ENCODE measurements around the gene ALK.
A peak's percentile ranks its signal among the peaks of the same experiment; 100 is the strongest.

The ALK gene

DNA sequence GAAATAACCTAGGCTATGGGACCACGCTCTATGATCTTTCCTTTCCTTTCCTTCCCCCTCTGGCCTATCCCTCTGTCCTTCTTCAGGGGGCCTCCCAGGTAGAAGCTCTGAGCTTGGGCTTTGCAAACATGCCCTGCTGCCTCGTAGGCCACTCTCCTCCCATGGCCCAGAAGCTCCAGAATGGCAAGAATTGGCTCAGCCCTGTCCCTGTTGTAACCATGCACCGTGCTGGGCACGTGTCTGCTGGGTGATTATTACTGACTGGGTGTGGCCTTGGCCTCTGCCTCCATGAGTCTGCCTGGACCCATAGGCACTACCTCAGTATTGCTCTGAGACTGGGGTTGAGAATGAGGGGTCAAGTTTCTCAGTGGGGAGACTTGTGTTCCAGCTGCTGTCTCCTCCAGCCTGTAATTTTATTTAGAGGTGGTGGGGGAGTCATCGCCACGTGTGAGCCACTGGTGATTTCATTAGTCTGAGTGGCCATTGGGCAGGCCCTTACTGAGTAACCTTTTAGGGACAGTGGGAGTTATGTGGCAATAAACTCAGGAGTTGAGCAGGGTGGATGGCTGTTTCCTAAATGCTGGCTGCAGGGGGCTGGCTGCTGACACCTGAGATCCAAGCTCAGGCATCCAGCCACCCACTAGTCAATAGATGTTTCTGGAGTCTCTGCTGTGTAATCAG, 648.2 kb downstream of the ALK start:
- CTCF ChIA-PET, result interaction anchor here (0.5 to 1.6 kb wide), 2 partner anchors 36 to 443 kb away, joined by 3 to 7 read pairs; no protein-coding TSS in a partner anchor
- Histone ChIP-seq H3K4me3 (ENCODE audit: low read depth, low read length) (no peak overlapping the region), H3K36me3 (ENCODE audit: control insufficient read depth in 2 of 2, insufficient read depth in 1 of 2, low read length in 2 of 2) (no peaks in the 10 kb centered on the region), H3K4me1 (ENCODE audit: control insufficient read depth, insufficient read depth, low read length) (no peaks in the 10 kb centered on the region), H3K9me3 (ENCODE audit: control insufficient read depth, insufficient read depth, low read depth, low read length) (no peaks in the 10 kb centered on the region), H3K27ac (ENCODE audit: extremely low read depth, low read depth, low read length) (no peak overlapping the region)
- POLR2A ChIA-PET, result no interaction called here
- peak; percentile 32 for TF ChIP-seq GLIS1 (tag by site-specific recombination; IDR thresholded peaks at IDR 0.05)
- no peak for TF ChIP-seq KLF8 (tag by site-specific recombination; IDR thresholded peaks at IDR 0.05)
- 0 out of 2 replicates have a peak, but pooled peaks have one; percentile 25 for TF ChIP-seq ZIC2 (tag by site-specific recombination; IDR thresholded peaks at IDR 0.05)
- TF ChIP-seq, protein P1, sequence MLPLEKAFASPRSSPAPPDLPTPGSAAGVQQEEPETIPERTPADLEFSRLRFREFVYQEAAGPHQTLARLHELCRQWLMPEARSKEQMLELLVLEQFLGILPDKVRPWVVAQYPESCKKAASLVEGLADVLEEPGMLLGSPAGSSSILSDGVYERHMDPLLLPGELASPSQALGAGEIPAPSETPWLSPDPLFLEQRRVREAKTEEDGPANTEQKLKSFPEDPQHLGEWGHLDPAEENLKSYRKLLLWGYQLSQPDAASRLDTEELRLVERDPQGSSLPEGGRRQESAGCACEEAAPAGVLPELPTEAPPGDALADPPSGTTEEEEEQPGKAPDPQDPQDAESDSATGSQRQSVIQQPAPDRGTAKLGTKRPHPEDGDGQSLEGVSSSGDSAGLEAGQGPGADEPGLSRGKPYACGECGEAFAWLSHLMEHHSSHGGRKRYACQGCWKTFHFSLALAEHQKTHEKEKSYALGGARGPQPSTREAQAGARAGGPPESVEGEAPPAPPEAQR (tag by site-specific recombination; IDR thresholded peaks at IDR 0.05), result no peak

DNA sequence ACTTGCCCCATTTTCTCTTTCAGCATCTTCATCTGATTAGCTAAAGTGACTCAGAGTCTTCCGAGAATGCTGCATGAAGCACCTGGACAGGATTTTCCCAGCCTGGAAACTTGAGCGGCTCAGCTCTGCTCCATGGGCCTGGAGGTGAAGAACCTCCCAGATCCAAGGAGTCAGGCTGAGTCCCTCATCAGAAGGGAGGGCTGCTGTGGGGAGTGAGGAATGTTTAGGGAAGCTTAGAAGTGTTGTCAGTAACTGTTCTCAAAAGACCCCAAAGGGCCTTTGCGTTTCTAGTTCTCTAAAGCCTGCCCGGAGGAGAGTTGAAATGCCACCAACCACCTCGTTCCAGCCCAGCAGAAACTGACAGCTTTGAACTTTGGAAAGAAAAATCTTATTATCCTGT, 649.1 kb downstream of the ALK start:
- Histone ChIP-seq H3K4me1 (ENCODE audit: control insufficient read depth, insufficient read depth, low read length) (no peaks in the 10 kb centered on the region), H3K4me3 (ENCODE audit: low read depth, low read length) (no peak overlapping the region), H3K27ac (ENCODE audit: extremely low read depth, low read depth, low read length) (no peak overlapping the region), H3K9me3 (ENCODE audit: control insufficient read depth, insufficient read depth, low read depth, low read length) (no peaks in the 10 kb centered on the region), H3K36me3 (ENCODE audit: control insufficient read depth in 2 of 2, insufficient read depth in 1 of 2, low read length in 2 of 2) (no peaks in the 10 kb centered on the region)
- ChIA-PET CTCF (interaction anchor here (0.8 to 1.6 kb wide), 3 partner anchors 37 to 314 kb away, joined by 3 to 7 read pairs (median 4); no protein-coding TSS in a partner anchor), POLR2A (no interaction called here)
- TF ChIP-seq KLF1 (tag by site-specific recombination; IDR thresholded peaks at IDR 0.05) (no peak), BCL11A (tag by site-specific recombination; IDR thresholded peaks at IDR 0.05; ENCODE audit: low read depth) (no peak), ZNF830 (tag by site-specific recombination; IDR thresholded peaks at IDR 0.05; ENCODE audit: low read depth) (no peak), ZNF174 (tag by site-specific recombination; IDR thresholded peaks at IDR 0.05) (no peak), FEZF1 (tag by site-specific recombination; IDR thresholded peaks at IDR 0.05) (no peak), OVOL3 (tag by site-specific recombination; IDR thresholded peaks at IDR 0.05) (no peak), ZFHX2 (tag by site-specific recombination; conservative IDR thresholded peaks at IDR 0.05) (no peak), ZNF266 (tag by site-specific recombination; IDR thresholded peaks at IDR 0.05; ENCODE audit: low read depth) (no peak), MEIS1 (CRISPR knock-in tag; IDR thresholded peaks at IDR 0.05; ENCODE audit: borderline replicate concordance) (no peak), ZNF600 (tag by site-specific recombination; IDR thresholded peaks at IDR 0.05) (no peak)
- TF ChIP-seq, protein P1 (tag by site-specific recombination; IDR thresholded peaks at IDR 0.05), result no peak

DNA sequence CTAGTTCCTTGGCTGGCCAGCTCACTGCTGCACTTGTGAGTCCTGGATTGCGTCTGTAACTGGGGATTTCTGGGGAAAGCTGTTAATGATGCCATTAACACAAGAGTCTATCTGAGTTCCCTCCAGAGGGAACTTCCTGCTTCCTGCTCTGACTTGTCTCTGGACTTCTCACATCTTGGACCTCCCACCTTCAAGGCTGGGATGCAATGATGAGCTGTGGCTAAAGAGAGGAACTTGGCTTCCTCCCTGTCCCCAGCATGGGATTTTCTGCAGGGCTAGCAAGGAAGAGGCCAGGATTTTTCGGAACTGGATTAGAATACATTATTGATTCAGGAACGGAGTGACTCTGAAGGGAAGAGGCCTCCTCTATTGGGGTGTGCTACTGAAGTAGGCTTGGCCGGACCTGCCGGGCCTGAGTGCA, 650.7 kb downstream of the ALK start:
- no peak overlapping the region for H3K27ac ChIP-seq (ENCODE audit: extremely low read depth, low read depth, low read length)
- no peaks in the 10 kb centered on the region for H3K36me3 ChIP-seq (ENCODE audit: control insufficient read depth in 2 of 2, insufficient read depth in 1 of 2, low read length in 2 of 2)
- no peak overlapping the region for H3K4me3 ChIP-seq (ENCODE audit: low read depth, low read length)
- no peaks in the 10 kb centered on the region for H3K9me3 ChIP-seq (ENCODE audit: control insufficient read depth, insufficient read depth, low read depth, low read length)
- CTCF ChIA-PET, result interaction anchor here (0.7 kb wide), 1 partner anchor 22 kb away, joined by 3 read pairs; no protein-coding TSS in a partner anchor
- H3K4me1 ChIP-seq (ENCODE audit: control insufficient read depth, insufficient read depth, low read length), result no peaks in the 10 kb centered on the region
- POLR2A ChIA-PET, result no interaction called here
- TF ChIP-seq, protein P2, sequence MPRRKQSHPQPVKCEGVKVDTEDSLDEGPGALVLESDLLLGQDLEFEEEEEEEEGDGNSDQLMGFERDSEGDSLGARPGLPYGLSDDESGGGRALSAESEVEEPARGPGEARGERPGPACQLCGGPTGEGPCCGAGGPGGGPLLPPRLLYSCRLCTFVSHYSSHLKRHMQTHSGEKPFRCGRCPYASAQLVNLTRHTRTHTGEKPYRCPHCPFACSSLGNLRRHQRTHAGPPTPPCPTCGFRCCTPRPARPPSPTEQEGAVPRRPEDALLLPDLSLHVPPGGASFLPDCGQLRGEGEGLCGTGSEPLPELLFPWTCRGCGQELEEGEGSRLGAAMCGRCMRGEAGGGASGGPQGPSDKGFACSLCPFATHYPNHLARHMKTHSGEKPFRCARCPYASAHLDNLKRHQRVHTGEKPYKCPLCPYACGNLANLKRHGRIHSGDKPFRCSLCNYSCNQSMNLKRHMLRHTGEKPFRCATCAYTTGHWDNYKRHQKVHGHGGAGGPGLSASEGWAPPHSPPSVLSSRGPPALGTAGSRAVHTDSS (tag by site-specific recombination; IDR thresholded peaks at IDR 0.05), result no peak
- no peak for TF ChIP-seq KLF9 (tag by site-specific recombination; IDR thresholded peaks at IDR 0.05; ENCODE audit: low read depth)
- no peak for TF ChIP-seq ZNF521 (tag by site-specific recombination; IDR thresholded peaks at IDR 0.05)
- TF ChIP-seq ZNF488 (tag by site-specific recombination; IDR thresholded peaks at IDR 0.05), result no peak
- TF ChIP-seq ZNF624 (tag by site-specific recombination; IDR thresholded peaks at IDR 0.05), result no peak
- no peak for TF ChIP-seq KLF10 (tag by site-specific recombination; IDR thresholded peaks at IDR 0.05)
- TF ChIP-seq PRDM1 (tag by site-specific recombination; IDR thresholded peaks at IDR 0.05), result no peak
- TF ChIP-seq ZNF433 (tag by site-specific recombination; IDR thresholded peaks at IDR 0.05; ENCODE audit: low read depth), result no peak
- no peak for TF ChIP-seq ZNF571 (tag by site-specific recombination; IDR thresholded peaks at IDR 0.05)
- TF ChIP-seq ZNF221 (tag by site-specific recombination; IDR thresholded peaks at IDR 0.05; ENCODE audit: borderline replicate concordance), result no peak
- TF ChIP-seq ZNF394 (tag by site-specific recombination; IDR thresholded peaks at IDR 0.05; ENCODE audit: borderline replicate concordance), result no peak
- no peak for TF ChIP-seq ZNF449 (tag by site-specific recombination; IDR thresholded peaks at IDR 0.05)

Data from HEK293 (cell line).